NOMO-1 (cell line): ENCODE data around the gene SLC46A1.

Experiments
- DNase-seq, 2 experiments: peaks; one replicate each; lab custom pipeline; 2025; ENCODE audit not compliant: unreplicated experiment in 2 of 2; lab: John Stamatoyannopoulos, UW

SLC46A1 gene

DNA sequence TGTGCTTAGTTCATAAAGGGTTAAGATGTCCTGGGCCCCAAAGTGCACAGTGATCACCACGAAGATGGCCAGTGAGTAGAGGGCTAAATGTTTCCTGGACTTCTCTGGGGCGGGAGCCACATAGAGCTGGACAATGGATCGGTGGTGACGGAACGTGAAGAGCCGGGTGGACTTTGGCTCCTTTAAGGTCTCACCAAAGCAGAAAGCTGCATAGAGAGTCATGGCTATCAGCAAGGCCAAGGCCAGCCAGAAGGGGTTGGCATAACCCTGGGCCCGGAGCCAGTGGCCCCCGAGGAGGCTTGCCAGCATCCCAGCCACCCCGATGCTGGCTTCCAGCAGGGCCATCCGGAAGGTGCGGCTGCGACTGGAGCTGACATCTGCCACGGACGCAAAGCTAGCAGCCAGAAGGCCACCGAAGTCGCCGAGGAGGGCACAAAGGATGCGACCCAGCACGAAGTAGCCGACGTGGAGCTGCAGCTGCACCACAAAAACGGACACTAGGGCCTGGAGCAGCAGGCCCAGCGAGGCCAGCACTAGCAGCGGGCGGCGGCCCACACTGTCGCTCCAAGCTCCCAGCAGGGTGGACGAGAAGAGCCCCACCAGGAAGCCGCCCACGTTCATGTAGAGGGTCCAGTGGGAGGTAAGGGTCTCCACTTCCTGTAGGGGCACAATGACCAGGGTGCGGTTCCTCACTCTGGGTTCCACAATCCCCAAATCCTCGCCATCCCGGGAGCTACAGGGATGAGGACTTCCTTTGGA is 1.0 kb downstream of the SLC46A1 start:
- DNase-seq = no peak

DNA sequence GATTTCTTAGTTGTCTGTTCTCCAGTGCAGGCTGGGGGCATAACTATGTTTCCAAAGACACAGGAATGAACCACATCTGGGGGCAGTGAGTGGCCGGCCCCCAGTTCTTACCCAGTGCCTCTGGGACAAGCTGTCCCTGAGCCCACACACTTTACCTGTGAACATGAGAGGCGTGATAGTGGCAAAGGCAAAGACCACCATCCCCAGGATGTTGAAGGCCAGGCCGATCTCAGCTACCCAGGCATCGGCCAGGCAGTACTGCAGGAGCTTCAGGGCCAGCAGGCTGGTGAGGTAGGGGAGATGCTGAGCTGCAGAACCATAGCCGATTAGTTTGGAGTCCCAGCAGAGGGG is 1.6 kb downstream of the SLC46A1 start:
- no peak for DNase-seq

DNA sequence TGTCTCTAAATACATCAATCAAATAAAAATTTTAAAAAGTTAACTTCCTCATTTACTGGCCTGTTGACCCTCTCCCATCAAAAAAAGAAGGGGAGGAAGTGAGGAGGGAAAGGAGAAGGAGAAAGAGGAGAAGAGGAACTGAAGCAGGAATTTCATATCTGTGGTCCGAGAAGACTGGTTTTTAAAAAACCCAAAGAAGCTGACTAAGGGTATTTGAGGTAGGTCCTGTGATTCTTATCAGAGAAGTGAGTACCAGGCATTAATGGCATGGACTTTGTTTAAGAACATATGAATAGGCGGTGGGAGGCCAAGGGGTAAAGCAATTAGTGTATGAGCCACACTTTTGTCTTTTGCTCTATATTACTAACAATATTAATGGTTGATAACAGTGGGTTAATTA is 2.0 kb downstream of the SLC46A1 start:
- DNase-seq = peak in 1 of 2 experiments; percentile 25

DNA sequence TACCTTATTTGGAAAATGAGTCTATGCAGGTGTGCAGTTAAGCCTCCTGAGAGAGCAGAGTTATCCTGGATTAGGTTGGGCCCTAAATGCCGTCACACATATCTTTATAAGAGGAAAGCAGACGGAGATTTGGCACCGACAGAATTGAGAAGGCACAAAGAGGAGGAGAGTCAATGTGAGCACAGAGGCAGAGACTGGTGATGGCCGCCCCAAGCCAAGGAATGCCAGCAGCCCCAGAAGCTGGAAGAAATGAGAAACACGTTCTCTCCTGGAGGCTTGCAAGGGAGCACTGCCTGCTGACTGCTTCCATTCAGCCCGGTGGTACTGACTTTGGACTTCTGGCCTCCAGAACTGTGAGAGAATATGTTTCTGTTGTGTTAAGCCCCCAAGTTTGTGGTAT is 3.2 kb downstream of the SLC46A1 start:
- no peak for DNase-seq

DNA sequence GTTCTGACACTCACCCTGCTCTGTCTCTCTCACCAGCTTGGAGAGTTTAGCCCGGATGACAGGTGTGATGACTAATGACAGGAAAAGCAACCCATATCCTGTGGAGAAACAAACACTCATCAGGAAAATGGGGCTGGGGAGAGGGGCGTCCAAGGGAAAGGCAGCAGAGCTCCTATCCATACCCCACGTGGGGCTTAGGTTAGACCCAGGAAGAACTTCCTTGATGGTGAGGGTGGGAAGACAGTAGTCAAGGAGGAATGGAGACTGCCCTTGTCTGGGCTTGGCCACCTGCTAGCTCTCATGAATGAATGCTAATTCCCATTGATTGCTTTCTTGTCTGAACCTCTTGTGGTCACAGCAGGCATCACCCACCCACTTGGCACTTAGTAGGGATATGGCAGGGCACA is 3.8 kb downstream of the SLC46A1 start:
- no peak for DNase-seq

DNA sequence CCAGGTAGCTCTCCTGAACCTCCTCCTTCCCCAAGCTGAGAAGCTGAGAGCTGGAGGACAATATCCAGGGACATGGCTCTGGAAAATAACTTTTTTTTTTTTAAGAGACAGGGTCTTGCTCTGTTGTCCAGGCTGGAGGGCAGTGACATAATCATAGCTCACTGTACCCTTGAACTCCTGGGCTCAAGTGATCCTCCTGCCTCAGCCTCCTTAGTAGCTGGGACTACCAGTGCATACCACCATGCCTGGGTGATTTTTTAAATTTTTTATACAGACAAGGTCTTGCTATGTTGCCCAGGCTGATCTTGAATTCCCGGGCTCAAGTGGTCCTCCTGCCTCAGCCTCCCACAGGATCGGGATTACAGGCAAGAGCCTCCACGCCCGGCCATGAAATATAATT is 6.2 kb downstream of the SLC46A1 start:
- DNase-seq = no peak

DNA sequence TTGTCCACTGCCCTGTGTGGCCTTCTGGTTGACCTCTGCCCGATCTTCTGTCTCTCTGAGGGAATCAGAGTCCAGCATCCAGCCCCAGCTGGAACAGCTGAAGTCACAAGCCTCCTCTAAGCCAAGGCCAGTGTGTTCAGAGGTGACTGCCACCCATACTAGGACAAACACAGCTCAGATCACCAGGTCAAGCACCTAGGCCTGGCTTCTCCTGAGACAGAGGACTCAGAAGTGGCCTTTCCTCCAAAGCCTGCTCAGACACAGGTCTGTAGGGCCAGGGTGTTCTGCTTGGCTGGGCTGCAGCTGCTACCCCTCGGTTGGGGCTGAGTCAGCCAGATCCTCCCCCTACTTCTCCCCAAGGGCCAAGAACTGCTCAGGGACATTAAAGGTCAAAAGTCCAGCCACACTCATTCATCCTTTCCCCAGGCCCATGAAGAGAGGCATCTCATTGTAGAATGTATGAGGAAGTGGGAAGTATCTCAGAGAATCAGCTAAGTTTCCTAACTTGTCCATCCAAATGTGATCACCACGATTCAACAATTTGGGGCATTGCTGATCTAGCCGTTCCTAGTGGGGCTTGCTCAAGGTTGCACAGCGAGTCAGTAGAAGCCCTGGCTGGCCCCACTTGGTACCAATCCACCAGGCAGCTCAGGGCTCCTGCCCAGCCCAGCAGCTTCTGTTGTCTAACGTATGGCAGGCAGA is 7.6 kb downstream of the SLC46A1 start:
- no peak for DNase-seq

DNA sequence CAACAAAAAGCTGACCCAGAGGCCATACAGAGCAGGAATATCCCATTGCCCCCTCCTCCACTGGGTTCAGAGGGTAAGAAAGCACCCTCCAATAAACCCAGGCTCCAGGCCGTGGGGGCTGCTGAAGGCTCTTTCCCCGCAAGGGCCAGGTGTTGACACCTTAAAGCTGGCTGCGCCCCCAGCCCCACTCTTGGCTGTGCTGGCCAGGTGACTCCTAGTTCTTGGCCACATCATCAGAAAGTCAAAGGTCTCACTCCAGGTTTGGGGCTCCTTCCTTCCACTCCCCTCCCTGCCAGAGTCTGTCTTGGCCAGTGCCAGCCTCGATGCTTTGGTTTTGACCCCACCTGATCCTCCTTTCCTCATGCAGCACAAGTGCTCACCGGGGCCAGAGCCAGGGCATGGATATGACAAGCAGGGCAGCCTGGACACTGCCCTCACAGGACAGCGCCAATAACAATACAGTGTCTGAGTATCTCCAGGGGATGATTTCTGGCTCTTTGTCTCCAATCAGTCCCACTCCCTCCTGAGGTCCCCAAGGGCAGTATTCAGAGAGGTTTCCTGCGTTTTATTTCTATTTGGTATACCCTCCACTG is 8.2 kb downstream of the SLC46A1 start:
- no peak for DNase-seq

DNA sequence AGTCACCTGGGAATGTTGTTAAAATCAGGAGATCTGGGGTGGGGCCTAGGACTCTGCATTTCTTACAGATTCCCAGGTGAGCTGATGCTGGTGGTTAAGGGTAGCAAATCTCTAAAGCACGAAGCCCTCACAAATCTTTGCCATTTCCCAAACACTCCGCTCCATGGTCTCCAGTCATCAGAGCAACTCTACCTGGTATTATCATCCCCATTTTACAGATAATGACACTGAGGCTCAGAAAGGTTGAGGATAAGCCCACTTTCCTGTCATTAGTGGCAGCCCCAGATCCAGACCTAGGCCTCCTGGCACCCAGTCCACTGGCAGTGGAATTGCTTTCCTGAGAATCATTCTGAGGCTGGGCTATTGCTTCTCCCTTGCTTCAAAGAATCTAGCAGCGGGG is 8.7 kb downstream of the SLC46A1 start:
- DNase-seq = no peak

DNA sequence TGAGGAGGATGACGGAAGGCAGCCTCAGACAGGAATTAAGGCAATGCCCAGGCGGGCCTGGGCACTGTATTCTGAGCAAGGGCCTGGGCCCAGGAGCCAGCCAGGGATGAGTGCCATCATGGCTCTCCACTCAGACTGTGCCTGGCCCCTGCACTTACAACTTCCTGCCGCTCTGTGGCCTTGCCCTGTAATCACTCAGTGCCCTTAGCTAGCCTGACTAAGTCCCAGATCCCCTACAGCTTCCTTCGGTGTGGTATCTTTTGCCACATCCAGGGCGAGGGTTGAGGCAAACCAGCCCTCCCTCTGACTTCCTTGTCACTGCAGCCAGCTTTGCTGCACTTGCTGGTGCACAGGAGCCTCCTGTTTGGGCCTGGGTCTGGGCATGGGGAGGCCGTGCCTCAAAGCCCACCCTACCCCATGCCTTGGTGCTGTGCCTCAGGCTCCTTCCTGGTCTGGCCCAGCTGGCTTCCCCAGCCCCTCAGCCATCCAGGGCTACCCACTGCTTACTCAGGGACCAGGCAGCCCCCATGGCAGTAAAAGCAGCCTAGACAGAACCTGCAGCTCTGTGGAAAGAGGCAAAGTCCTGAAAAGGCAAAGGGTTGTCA is 9.3 kb downstream of the SLC46A1 start:
- DNase-seq = no peak

DNA sequence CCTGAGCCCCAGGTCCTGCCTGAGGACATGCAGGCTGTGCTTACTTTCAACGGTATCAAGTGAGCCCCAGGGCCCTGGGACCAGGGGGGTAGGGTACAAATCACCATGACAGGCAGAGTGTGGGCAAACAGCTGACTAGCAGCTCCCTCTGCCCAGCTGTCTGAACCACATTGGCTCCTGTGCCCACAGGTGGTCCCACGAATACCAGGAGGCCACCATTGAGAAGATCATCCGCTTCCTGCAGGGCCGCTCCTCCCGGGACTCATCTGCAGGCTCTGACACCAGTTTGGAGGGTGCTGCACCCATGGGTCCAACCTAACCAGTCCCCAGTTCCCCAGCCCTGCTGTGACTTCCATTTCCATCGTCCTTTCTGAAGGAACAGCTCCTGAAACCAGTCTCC is 10.0 kb downstream of the SLC46A1 start:
- no peak for DNase-seq

DNA sequence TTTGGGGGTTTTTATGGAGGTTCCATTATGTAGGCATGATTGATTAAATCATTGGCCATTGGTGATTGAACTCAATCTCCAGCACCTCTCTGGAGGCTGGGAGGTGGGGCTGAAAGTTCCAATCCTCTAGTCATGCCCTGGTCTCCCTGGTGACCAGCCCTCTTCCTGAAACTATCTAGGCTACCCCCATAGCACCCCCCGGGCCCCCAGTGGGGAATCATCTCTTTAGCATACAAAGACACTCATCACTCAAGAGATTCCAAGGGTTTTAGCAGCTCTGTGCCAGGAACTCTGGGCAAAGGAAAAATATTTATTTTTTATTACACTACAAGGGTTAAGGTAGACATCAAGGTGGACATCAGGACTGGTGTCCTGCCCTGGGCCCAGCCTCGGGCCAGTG is 10.6 kb downstream of the SLC46A1 start:
- no peak for DNase-seq

DNA sequence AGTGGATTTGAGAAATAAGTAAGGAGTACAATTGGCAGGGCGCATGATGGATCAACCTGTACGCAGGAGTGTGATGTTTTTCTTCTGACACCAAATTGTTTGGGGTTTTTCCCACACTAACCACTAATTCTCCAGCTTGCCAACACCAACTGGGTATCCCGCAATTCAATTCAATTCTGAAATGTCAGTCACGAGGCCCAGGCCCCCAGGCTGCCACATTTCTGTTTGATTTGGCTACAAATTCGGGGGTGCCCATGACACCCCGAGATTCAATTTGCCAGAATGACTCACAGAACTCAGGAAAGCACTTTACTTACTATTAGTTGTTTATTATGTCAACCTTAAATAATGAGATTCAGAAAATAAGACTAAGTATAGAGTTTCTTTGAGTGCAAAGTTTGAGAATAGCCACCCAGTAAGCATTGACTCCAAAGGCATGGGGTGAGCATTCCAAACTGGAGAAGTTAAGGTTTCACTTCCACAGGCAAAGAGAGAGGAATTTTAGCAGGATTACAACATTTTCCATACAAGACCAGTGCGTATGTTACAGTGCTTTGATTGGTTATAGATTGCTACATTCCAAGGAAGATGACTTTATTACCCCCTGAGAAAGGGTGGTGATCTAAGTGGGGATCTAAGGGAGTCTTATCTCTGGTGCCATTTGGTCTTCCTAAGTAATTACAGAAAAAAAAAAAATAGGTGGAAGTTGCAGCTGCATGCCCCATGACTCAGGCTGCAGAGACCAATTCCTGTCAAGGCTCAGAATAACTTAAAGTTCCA is 11.5 kb downstream of the SLC46A1 start:
- DNase-seq = no peak

DNA sequence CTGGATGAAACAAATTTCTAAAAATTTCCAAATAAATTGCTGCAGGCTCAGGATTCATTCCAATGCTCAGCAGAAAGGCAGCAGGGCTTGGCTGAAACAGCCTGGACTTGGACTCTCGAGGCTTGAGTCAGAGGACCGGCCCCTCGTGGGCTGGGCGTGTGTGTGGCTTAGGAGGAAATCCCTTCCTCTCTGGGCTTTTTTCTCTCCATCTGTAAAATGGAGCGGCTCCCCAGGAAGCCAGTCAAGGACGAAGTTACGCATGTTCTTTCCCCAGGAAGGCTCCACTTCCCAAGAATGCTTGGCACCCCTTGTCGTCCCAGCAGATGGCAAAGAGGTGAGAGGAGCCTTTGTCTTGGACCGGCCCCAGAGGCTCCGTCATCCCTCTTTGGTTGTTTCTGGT is 13.5 kb downstream of the SLC46A1 start:
- DNase-seq = no peak

DNA sequence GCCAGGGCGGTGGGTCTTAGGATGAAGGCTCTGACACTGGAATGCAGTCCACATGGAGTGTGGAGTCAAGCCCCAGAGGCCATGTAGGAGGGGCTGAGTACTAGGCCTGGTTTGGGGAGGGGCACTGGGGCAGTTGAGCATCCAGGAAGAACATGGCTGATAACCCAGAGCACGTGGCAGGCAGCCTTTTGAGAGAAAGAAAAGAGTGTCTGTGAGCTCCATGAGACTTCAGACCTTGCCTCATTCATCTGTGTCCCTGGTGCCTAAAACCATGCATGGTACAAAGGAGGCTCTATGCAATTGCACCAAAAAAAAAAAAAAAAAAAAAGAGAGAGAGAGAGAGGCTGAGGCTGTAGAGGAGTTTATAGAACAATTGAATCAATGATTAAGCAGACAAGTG is 14.6 kb downstream of the SLC46A1 start:
- no peak for DNase-seq

DNA sequence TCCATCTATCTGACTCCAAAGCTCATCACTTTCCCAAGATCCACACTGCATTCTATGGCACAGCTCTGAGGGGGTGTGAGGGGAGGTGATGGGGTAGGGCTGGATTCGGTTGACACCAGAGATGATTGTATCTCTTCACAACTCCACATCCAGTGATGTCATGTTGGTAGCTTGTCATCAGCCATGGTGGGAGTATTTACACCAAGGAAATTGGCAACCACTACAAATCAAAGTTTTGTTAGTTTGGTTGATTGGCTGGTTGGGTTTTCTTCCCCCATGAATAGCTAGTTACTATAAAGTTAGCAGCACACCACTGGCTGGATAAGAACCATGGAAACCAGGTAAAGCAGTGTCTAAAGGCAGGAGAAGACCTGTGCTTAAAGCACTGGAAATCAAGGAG is 15.0 kb downstream of the SLC46A1 start:
- no peak for DNase-seq

DNA sequence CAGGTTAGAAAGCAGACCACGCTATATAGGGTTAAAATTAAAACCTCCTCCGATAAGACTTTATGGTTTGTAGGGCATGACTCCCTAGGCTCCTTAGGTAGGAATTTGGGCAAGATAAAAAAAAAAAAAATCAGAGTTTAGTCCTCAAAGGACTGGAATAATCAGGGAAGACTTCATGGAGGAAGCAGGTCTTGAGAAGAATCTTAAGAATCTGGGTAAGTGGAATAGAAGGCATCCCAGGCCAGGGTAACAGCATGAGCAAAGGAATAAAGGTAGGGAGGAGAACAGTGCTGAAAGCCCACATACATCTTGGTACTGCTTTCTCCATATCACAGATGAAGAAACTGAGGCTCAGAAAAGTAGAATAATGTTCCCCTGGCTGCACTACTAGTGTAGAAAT is 15.4 kb downstream of the SLC46A1 start:
- DNase-seq = no peak

DNA sequence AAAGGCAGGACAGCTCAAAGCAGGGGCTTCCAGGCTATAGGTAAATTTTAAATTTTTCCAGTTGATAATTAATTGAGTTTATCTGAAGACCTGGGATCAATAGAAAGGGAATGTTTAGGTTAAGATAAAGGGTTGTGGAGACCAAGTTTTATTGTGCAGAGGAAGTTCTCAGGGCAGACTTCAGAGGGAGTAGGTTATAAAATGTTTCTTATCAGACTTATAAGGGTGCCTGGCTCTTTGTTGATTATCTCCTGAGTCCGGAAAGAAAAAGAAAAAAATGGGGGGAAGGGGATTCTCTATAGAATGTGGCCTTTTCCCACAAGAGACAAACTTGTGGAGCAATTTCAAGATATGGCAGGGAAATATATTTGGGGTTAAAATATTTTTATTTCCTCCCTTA is 15.9 kb downstream of the SLC46A1 start:
- no peak for DNase-seq

DNA sequence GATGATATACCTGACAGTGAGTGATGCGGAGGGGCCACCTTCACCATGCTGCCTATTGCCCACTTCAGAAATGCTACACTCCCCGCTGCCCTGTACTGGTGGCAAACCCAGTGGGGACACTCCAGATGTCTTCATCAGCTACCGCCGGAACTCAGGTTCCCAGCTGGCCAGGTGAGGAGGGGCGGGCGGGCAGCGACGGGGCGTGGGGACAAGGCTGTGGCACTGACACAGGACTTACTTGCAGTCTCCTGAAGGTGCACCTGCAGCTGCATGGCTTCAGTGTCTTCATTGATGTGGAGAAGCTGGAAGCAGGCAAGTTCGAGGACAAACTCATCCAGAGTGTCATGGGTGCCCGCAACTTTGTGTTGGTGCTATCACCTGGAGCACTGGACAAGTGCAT is 17.9 kb downstream of the SLC46A1 start:
- DNase-seq = no peak

DNA sequence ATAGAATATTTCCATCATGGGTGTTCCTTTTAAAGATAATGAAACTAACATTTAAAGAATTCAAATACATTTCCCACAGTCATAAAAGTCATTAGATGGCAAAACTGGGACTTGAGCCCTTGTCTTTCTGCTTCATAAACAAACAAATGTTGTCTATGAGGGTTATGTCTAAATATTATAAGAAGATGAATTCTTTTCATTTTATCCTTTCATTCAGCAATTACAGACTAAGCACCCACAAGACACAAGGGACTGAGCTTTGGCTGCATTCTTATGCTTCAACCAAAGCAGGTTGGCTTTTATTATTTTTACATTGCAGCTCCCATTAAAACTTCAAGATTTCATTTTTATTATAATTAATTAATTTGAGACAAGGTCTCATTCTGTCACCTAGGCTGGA is 19.6 kb downstream of the SLC46A1 start:
- DNase-seq = no peak

DNA sequence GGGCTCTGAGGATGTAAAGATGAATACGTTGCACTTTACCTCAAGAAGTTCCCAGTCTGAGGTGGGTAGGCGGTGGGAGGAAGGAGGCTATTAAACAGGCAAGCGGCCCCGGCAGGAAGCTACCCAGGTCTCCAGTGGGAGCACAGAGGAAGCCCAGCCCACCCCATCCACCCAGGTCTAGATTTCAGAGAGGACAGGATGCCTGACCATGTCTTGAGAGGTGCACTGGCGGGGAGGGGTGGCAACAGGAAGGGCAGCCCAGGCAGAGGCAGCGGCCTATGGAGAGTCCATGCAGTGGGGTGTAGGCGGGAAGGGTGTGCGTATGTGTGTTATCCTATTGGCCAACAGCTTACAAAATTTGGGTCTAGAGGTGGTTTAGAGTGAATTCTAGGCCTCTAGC is 20.6 kb downstream of the SLC46A1 start:
- DNase-seq = no peak
